ENCODE measurements around the gene RGS11. TPM values are rescaled to one million over a fixed set of nuclear protein-coding genes. Genes with fewer than 3 reads are reported as not detected.
A peak's percentile ranks its signal among the peaks of the same experiment; 100 is the strongest.

Gene RGS11
- total RNA-seq, result under 1 TPM in 1 of 3 donors, not detected in 2; 0.25 TPM
- 0.11 TPM for total RNA-seq (2013)

- ATAC-seq (peak in 1 of 3 donors; percentile 24), DNase-seq (no peak)
- H3K4me3 Mint-ChIP-seq, result peak within 1 kb of the TSS; percentile 67
- no peak within 1 kb of the TSS for H3K27ac Mint-ChIP-seq
- no peaks in the 10 kb centered on the region for H3K36me3 Mint-ChIP-seq
- peaks cover 6 to 12% of the 10 kb centered on the region in 2 donors for H3K4me1 Mint-ChIP-seq
- no peaks in the 10 kb centered on the region for H3K9me3 ChIP-seq (ENCODE audit: control insufficient read depth, insufficient read depth, low read length)
- H3K36me3 ChIP-seq (ENCODE audit: control insufficient read depth, insufficient read depth, low read length), result no peaks in the 10 kb centered on the region
- H3K4me3 ChIP-seq (ENCODE audit: low read length), result no peak within 1 kb of the TSS
- H3K27me3 ChIP-seq (ENCODE audit: control insufficient read depth, insufficient read depth, low read length), result peaks cover 17% of the 10 kb centered on the region
- no peaks in the 10 kb centered on the region for H3K9me3 Mint-ChIP-seq
- no peak for TF ChIP-seq CTCF (IDR thresholded peaks at IDR 0.05)
- H3K27ac ChIP-seq (ENCODE audit: low read length), result no peak within 1 kb of the TSS
- H3K27me3 Mint-ChIP-seq (ENCODE audit: low read depth in 2 of 2), result peaks cover 0 to 16% of the 10 kb centered on the region in 2 donors
- intact Hi-C loops (cut with micrococcal nuclease), result no loop called here
- 6% methylated on average over 56 of the region's 56 CpGs for WGBS (ENCODE audit: insufficient coverage)
- H3K4me1 ChIP-seq (ENCODE audit: control insufficient read depth, insufficient read depth, low read length), result peaks cover 25% of the 10 kb centered on the region
These were observed at the start of gene RGS11 for GRCh38 chr16:275786-276232. TSS of gene RGS11 (minus strand) at chr16:275944. CDS start at chr16:275911, 33 bp downstream.

- Histone ChIP-seq H3K27ac (ENCODE audit: low read length) (peak overlapping the region; percentile 83), H3K36me3 (ENCODE audit: control insufficient read depth, insufficient read depth, low read length) (peaks cover 3% of the 10 kb centered on the region), H3K4me1 (ENCODE audit: control insufficient read depth, insufficient read depth, low read length) (peaks cover 91% of the 10 kb centered on the region), H3K27me3 (ENCODE audit: control insufficient read depth, insufficient read depth, low read length) (no peaks in the 10 kb centered on the region), H3K4me3 (ENCODE audit: low read length) (peak overlapping the region; percentile 29), H3K9me3 (ENCODE audit: control insufficient read depth, insufficient read depth, low read length) (no peaks in the 10 kb centered on the region)
- DNase-seq (peak; percentile 82 to 92), ATAC-seq (peak; percentile 31 to 72 (median 58))
- 6% methylated on average over 55 of the region's 55 CpGs for WGBS (ENCODE audit: insufficient coverage)
- TF ChIP-seq CTCF (IDR thresholded peaks at IDR 0.05), result no peak
- no peaks in the 10 kb centered on the region for H3K9me3 Mint-ChIP-seq
- H3K4me1 Mint-ChIP-seq, result peaks cover 62 to 67% of the 10 kb centered on the region in 2 donors
- peak overlapping the region; percentile 79 for H3K4me3 Mint-ChIP-seq
- no peaks in the 10 kb centered on the region for H3K36me3 Mint-ChIP-seq
- H3K27me3 Mint-ChIP-seq (ENCODE audit: low read depth in 2 of 2), result no peaks in the 10 kb centered on the region
- H3K27ac Mint-ChIP-seq, result peak overlapping the region; percentile 92 to 96
- intact Hi-C loops (cut with micrococcal nuclease), result no loop called here
These were observed 48.9 kb upstream of the RGS11 start for GRCh38 chr16:324451-325334.

GRCh38 chr16:324201-324450 lies 48.4 kb upstream of the RGS11 start:
- Mint-ChIP-seq H3K36me3 (no peaks in the 10 kb centered on the region), H3K9me3 (no peaks in the 10 kb centered on the region), H3K27ac (peak overlapping the region; percentile 92 to 96), H3K27me3 (ENCODE audit: low read depth in 2 of 2) (no peaks in the 10 kb centered on the region), H3K4me3 (peak overlapping the region; percentile 79), H3K4me1 (peaks cover 68 to 72% of the 10 kb centered on the region in 2 donors)
- H3K9me3 ChIP-seq (ENCODE audit: control insufficient read depth, insufficient read depth, low read length), result no peaks in the 10 kb centered on the region
- WGBS (ENCODE audit: insufficient coverage), result 90% methylated on average over 17 of the region's 17 CpGs
- peaks cover 3% of the 10 kb centered on the region for H3K36me3 ChIP-seq (ENCODE audit: control insufficient read depth, insufficient read depth, low read length)
- TF ChIP-seq CTCF (IDR thresholded peaks at IDR 0.05), result no peak
- intact Hi-C loops (cut with micrococcal nuclease), result no loop called here
- H3K27ac ChIP-seq (ENCODE audit: low read length), result peak overlapping the region; percentile 83
- peaks cover 93% of the 10 kb centered on the region for H3K4me1 ChIP-seq (ENCODE audit: control insufficient read depth, insufficient read depth, low read length)
- DNase-seq (peak; percentile 22 to 30), ATAC-seq (no peak)
- no peak overlapping the region for H3K4me3 ChIP-seq (ENCODE audit: low read length)
- no peaks in the 10 kb centered on the region for H3K27me3 ChIP-seq (ENCODE audit: control insufficient read depth, insufficient read depth, low read length)
